WTC11 (cell line): Measurements from ENCODE around the gene ALDH3B1. TPM values are rescaled to one million over a fixed set of nuclear protein-coding genes. Genes with fewer than 3 reads are reported as not detected.

Source experiments
- ATAC-seq: fragments of 200-7000 bp; cut with Tn5 transposase; 2 replicates; pipeline ENCODE4 v1.10.0; 2021; ENCODE audit warnings: mild to moderate bottlenecking, moderate library complexity
- CTCF ChIA-PET: fragments of 300-600 bp; sonication (Branson Sonifier 250); formaldehyde crosslinking; loops from one replicate; lab custom pipeline; 2021; ENCODE audit warnings: antibody characterized with exemption; lab: Charles Lee
- POLR2A ChIA-PET: fragments of 350-600 bp; sonication (Branson Sonifier 250); formaldehyde crosslinking; loops from one replicate; lab custom pipeline; 2021; ENCODE audit warnings: antibody characterized with exemption; lab: Charles Lee
- DNase-seq: peaks from one replicate; pipeline ENCODE4 v3.0.0; 2021; ENCODE audit warnings: low spot score
- H3K27ac Mint-ChIP-seq: 2 replicates; pipeline ENCODE4 v1.8.0; 2021; ENCODE audit warnings: mixed read lengths
- H3K27me3 Mint-ChIP-seq: 2 replicates; pipeline ENCODE4 v1.8.0; 2021; ENCODE audit warnings: low read depth, mild to moderate bottlenecking, moderate library complexity, mixed read lengths
- H3K36me3 Mint-ChIP-seq: 2 replicates; pipeline ENCODE4 v1.8.0; 2021; ENCODE audit warnings: mixed read lengths
- H3K4me1 Mint-ChIP-seq: 2 replicates; pipeline ENCODE4 v1.8.0; 2022; ENCODE audit warnings: mixed read lengths
- H3K4me3 Mint-ChIP-seq: 2 replicates; pipeline ENCODE4 v1.8.0; 2021; ENCODE audit warnings: mild to moderate bottlenecking, moderate library complexity, mixed read lengths
- H3K9me3 Mint-ChIP-seq: 2 replicates; pipeline ENCODE4 v1.8.0; 2021; ENCODE audit warnings: mixed read lengths
- CDX4 ChIP-seq: fragments of 250-450 bp; sonication (Bioruptor Pico); IDR thresholded peaks from 2 replicates; pipeline ENCODE4 v1.9.0; 2021; ENCODE audit warnings: moderate library complexity, mild to moderate bottlenecking, inconsistent platforms, borderline replicate concordance
- CTCF ChIP-seq: fragments of 200-600 bp; IDR thresholded peaks from 2 replicates; pipeline ENCODE4 v1.8.0; 2022; ENCODE audit warnings: antibody characterized with exemption
- E2F5 ChIP-seq: sonication (generic); formaldehyde crosslinking; IDR thresholded peaks from 2 replicates; pipeline ENCODE4 v1.8.1; 2022; ENCODE audit warnings: mild to moderate bottlenecking, moderate library complexity, missing genetic modification reagents
- ELF4 ChIP-seq: sonication (generic); formaldehyde crosslinking; IDR thresholded peaks from 2 replicates; pipeline ENCODE4 v1.8.1; 2022; ENCODE audit warnings: low read depth, mild to moderate bottlenecking, moderate library complexity, missing genetic modification reagents
- ERG ChIP-seq: fragments of 250-450 bp; sonication (Bioruptor Pico); IDR thresholded peaks from 2 replicates; pipeline ENCODE4 v1.8.0; 2021; ENCODE audit warnings: mild to moderate bottlenecking
- FOXJ3 ChIP-seq: sonication (generic); formaldehyde crosslinking; IDR thresholded peaks from 2 replicates; pipeline ENCODE4 v1.9.0; 2021; ENCODE audit warnings: missing genetic modification reagents, mild to moderate bottlenecking, borderline replicate concordance
- FOXP1 ChIP-seq: sonication (generic); formaldehyde crosslinking; IDR thresholded peaks from 2 replicates; pipeline ENCODE4 v1.8.0; 2022; ENCODE audit warnings: missing genetic modification reagents, mild to moderate bottlenecking, moderate library complexity, borderline replicate concordance
- GABPB1 ChIP-seq: sonication (generic); formaldehyde crosslinking; IDR thresholded peaks from 2 replicates; pipeline ENCODE4 v1.8.1; 2023; ENCODE audit warnings: mild to moderate bottlenecking, missing genetic modification reagents
- HMGXB4 ChIP-seq: sonication (generic); formaldehyde crosslinking; IDR thresholded peaks from 2 replicates; pipeline ENCODE4 v1.8.1; 2023; ENCODE audit warnings: mild to moderate bottlenecking, moderate library complexity, missing genetic modification reagents
- JAZF1 ChIP-seq: fragments of 250-450 bp; sonication (Bioruptor Pico); IDR thresholded peaks from 2 replicates; pipeline ENCODE4 v1.9.0; 2021; ENCODE audit warnings: moderate library complexity, mild to moderate bottlenecking, inconsistent platforms
- MLX ChIP-seq: sonication (generic); formaldehyde crosslinking; IDR thresholded peaks from 2 replicates; pipeline ENCODE4 v1.8.1; 2023; ENCODE audit warnings: mild to moderate bottlenecking, missing genetic modification reagents, moderate library complexity
- NFATC4 ChIP-seq: fragments of 250-450 bp; sonication (Bioruptor Pico); IDR thresholded peaks from 2 replicates; pipeline ENCODE4 v1.9.0; 2021; ENCODE audit warnings: mild to moderate bottlenecking
- NR1H2 ChIP-seq: sonication (generic); formaldehyde crosslinking; IDR thresholded peaks from 2 replicates; pipeline ENCODE4 v1.9.0; 2021; ENCODE audit warnings: mild to moderate bottlenecking, moderate library complexity, missing genetic modification reagents
- NR3C1 ChIP-seq: sonication (generic); formaldehyde crosslinking; conservative IDR thresholded peaks from 2 replicates; pipeline ENCODE4 v1.8.1; 2023; ENCODE audit warnings: low read depth, mild to moderate bottlenecking, missing genetic modification reagents
- PREB ChIP-seq: sonication (generic); formaldehyde crosslinking; IDR thresholded peaks from 2 replicates; pipeline ENCODE4 v1.8.1; 2022; ENCODE audit warnings: mild to moderate bottlenecking, missing genetic modification reagents, moderate library complexity, borderline replicate concordance
- RORB ChIP-seq: fragments of 250-450 bp; sonication (Bioruptor Pico); IDR thresholded peaks from 2 replicates; pipeline ENCODE4 v1.9.0; 2021; ENCODE audit warnings: mild to moderate bottlenecking
- SMAD4 ChIP-seq: sonication (generic); formaldehyde crosslinking; IDR thresholded peaks from 2 replicates; pipeline ENCODE4 v1.8.0; 2022; ENCODE audit warnings: mild to moderate bottlenecking, missing genetic modification reagents
- USF2 ChIP-seq: sonication (generic); formaldehyde crosslinking; IDR thresholded peaks from 2 replicates; pipeline ENCODE4 v1.8.1; 2023; ENCODE audit warnings: mild to moderate bottlenecking, missing genetic modification reagents, moderate library complexity
- ZNF121 ChIP-seq: sonication (generic); formaldehyde crosslinking; IDR thresholded peaks from 2 replicates; pipeline ENCODE4 v1.8.0; 2023; ENCODE audit warnings: missing genetic modification reagents
- ZNF425 ChIP-seq: fragments of 250-450 bp; sonication (Bioruptor Pico); conservative IDR thresholded peaks from 2 replicates; pipeline ENCODE4 v1.9.0; 2021; ENCODE audit warnings: mild to moderate bottlenecking
- total RNA-seq: library from RNA; stranded (reverse); gene quantifications from 3 replicates; pipeline ENCODE4 v1.2.3, GENCODE V29; 2021

The ALDH3B1 gene
- total RNA-seq, 1 experiment from 2014 or later: 0.46 TPM

GRCh38 chr11:67996622-67997474, 13.3 kb upstream of the ALDH3B1 start (continued):
- no peak for TF ChIP-seq CTCF
- TF ChIP-seq GABPB1 (CRISPR knock-in tag): no peak
- TF ChIP-seq NFATC4 (CRISPR knock-in tag): no peak

GRCh38 chr11:67997475-67997921, 12.6 kb upstream of the ALDH3B1 start:
- TF ChIP-seq NR1H2 (CRISPR knock-in tag) (no peak), SMAD4 (CRISPR knock-in tag) (no peak), CDX4 (CRISPR knock-in tag) (no peak), JAZF1 (CRISPR knock-in tag) (no peak), ERG (no peak), USF2 (CRISPR knock-in tag) (no peak), NR3C1 (CRISPR knock-in tag) (no peak), E2F5 (no peak), FOXJ3 (CRISPR knock-in tag) (no peak), FOXP1 (no peak), ELF4 (CRISPR knock-in tag) (no peak), PREB (CRISPR knock-in tag) (no peak), ZNF425 (CRISPR knock-in tag) (no peak), ZNF121 (CRISPR knock-in tag) (no peak), CTCF (no peak), MLX (no peak), HMGXB4 (no peak), RORB (CRISPR knock-in tag) (no peak)
- peaks cover 2% of the 10 kb centered on the region for H3K36me3 Mint-ChIP-seq
- peaks cover 5% of the 10 kb centered on the region for H3K27me3 Mint-ChIP-seq
- POLR2A ChIA-PET: no interaction called here
- peaks cover 20% of the 10 kb centered on the region for H3K4me1 Mint-ChIP-seq
- H3K9me3 Mint-ChIP-seq: no peaks in the 10 kb centered on the region
- peak overlapping the region; percentile 67; the same call in 1 of the 2 replicates for H3K27ac Mint-ChIP-seq
- DNase-seq: no peak
- CTCF ChIA-PET: interaction anchor here (0.7 to 2.1 kb wide), 9 partner anchors 13 to 368 kb away, joined by 3 to 17 read pairs (median 5); partner anchors contain the start of genes ALDH3B1, NDUFS8 and NUDT8
- H3K4me3 Mint-ChIP-seq: peak overlapping the region; percentile 75; the same call in 1 of the 2 replicates
- ATAC-seq: no peak; the same call in 1 of the 2 replicates
